ENCODE results near the gene DCLK1.

The DCLK1 gene

GRCh38 chr13:36046672-36047071, 84.5 kb downstream of the DCLK1 start:
- DNase-seq (ENCODE audit: low read depth in 2 of 2): no peak

GRCh38 chr13:36038785-36039555, 92.2 kb downstream of the DCLK1 start:
- no peak for TF ChIP-seq CTCF (IDR thresholded peaks at IDR 0.05; ENCODE audit: low read depth, low read length)
- DNase-seq (ENCODE audit: low read depth in 2 of 2): peak in 1 of 2 donors; percentile 82
- H3K4me3 ChIP-seq (replicated peaks in 1 of 2; ENCODE audit: low read depth in 2 of 2, low read length in 2 of 2): no peak overlapping the region

More at GRCh38 chr13:36046672-36047071, 84.5 kb downstream of the DCLK1 start:
- H3K4me3 ChIP-seq (replicated peaks in 1 of 2; ENCODE audit: low read depth in 2 of 2, low read length in 2 of 2): no peak overlapping the region
- no peak for TF ChIP-seq CTCF (IDR thresholded peaks at IDR 0.05; ENCODE audit: low read depth, low read length)

GRCh38 chr13:36033035-36033434, 98.1 kb downstream of the DCLK1 start:
- DNase-seq (ENCODE audit: low read depth in 2 of 2): no peak
- H3K4me3 ChIP-seq (replicated peaks in 1 of 2; ENCODE audit: low read depth in 2 of 2, low read length in 2 of 2): no peak overlapping the region
- no peak for TF ChIP-seq CTCF (IDR thresholded peaks at IDR 0.05; ENCODE audit: low read depth, low read length)

GRCh38 chr13:36031490-36031889, 99.7 kb downstream of the DCLK1 start:
- no peak for TF ChIP-seq CTCF (IDR thresholded peaks at IDR 0.05; ENCODE audit: low read depth, low read length)
- no peak overlapping the region for H3K4me3 ChIP-seq (replicated peaks in 1 of 2; ENCODE audit: low read depth in 2 of 2, low read length in 2 of 2)
- DNase-seq (ENCODE audit: low read depth in 2 of 2): no peak

GRCh38 chr13:36030670-36031331, 100.4 kb downstream of the DCLK1 start:
- no peak for TF ChIP-seq CTCF (IDR thresholded peaks at IDR 0.05; ENCODE audit: low read depth, low read length)
- peak; percentile 91 to 93 for DNase-seq (ENCODE audit: low read depth in 2 of 2)
- no peak overlapping the region for H3K4me3 ChIP-seq (replicated peaks in 1 of 2; ENCODE audit: low read depth in 2 of 2, low read length in 2 of 2)

- DNase-seq (ENCODE audit: low read depth in 2 of 2): peak; percentile 22 to 82
- TF ChIP-seq CTCF (IDR thresholded peaks at IDR 0.05; ENCODE audit: low read depth, low read length): no peak
- H3K4me3 ChIP-seq (replicated peaks in 1 of 2; ENCODE audit: low read depth in 2 of 2, low read length in 2 of 2): no peak overlapping the region
These were observed 102.0 kb downstream of the DCLK1 start for GRCh38 chr13:36029166-36029565.
